ENCODE measurements around the gene TRIML1.

TRIML1 gene

GRCh38 chr4:188139141-188139540 lies at the start of gene TRIML1:
Gene TRIML1 (plus strand): TSS chr4:188139441. CDS start chr4:188139559, 118 bp downstream.
- DNase-seq = no peak

DNA sequence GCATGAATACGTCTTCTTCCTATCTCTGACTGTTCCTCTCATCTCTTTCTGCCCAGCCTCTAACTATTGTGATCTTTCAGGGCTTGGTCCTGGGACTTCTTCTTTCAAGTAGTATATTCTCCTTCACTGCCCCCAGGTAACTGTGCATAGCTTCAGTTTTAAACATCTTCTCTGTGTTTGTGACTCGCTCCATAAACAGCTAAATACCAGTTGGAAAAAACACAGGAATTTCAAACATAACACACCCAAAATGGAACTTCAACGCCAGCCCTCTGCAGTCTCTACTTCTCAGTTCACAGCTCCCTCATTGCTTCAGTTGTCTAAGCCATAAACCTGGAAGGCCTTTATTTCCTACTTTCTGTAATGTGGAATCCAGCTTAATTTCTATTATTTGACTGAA lies 46.4 kb upstream of the TRIML1 start:
- DNase-seq = no peak

- DNase-seq = no peak
These were observed 32.8 kb upstream of the TRIML1 start for GRCh38 chr4:188106454-188106853.

GRCh38 chr4:188107931-188108843 lies 31.1 kb upstream of the TRIML1 start:
- DNase-seq = no peak

- DNase-seq = no peak
These were observed 30.0 kb upstream of the TRIML1 start, which contains the start of gene TRIML2 for GRCh38 chr4:188109157-188109755. Gene TRIML2 (minus strand): TSS chr4:188109603. CDS start chr4:188105368, 4,235 bp downstream.

DNA sequence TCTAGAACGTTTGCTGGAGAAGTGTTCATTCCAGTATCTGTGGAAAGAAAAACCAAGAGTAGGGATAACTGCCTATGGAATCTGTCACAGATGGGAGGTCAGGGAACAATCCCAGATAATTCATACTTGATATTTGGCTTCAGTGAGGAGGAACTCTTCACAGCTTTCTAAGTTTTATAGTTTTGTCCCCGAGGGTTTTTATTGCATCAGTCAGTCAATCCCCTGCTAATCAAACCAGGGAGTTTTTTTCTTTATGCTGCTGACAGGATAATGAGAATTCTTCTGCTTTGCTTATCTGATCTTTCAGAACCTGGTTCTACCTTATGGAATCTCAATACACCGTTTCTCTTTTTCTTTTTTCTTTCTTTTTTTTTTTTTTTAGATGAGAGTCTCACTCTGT lies 29.2 kb upstream of the TRIML1 start:
- no peak for DNase-seq

DNA sequence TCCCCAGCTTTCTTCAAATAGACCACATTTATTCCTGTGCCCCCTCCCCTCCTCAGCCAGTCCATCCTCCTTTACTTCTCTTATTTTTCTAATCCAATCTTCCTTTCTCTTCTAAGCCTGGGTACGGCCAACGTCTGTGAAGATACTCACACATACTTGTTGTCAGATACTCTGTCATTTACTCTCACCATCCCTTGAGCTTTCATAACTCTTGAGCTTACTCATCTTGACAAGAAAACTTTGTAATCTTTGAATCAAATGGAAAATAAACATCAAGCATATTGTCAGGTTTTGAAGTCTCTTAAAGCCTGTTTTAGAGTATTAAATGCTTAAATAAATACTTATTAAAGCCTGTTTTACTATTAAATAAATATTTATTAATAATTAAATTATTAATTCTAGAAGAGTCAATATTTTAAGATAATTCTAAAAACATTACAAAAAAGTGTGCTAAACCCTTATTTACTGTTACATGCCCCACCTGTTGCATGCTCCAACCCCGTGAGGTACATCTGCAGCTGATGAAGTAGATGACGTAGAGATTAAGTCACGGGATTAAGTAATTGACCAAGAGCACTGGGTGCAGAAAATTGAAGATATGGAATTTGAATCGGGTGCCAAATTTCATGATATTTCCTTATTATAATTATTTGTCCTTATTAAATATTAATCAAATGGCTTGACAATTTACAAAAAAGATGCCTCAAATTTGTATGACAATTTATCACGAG lies 28.3 kb upstream of the TRIML1 start:
- no peak for DNase-seq

- no peak for DNase-seq
These were observed 27.3 kb upstream of the TRIML1 start for GRCh38 chr4:188111955-188112354.

DNA sequence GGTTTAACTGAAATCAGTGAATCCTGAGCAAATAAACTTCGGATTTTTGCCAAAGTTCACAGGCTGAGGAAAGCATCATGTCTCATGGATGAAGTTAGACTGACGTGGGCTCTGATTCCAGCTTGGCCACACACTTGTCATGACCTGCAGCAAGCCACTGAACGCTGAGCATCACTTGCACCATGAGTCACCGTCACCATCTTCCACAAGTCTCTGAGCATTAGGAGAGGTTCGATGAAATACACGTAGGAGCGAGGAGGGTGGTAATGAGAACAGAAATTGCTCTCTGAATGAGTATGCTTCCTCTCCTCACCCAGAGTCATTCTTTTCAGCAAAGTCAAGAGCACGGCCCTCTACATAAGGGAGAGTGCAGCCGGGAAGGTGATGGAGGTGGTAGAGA lies 26.1 kb upstream of the TRIML1 start:
- DNase-seq = no peak

GRCh38 chr4:188117631-188118324 lies 21.5 kb upstream of the TRIML1 start:
- DNase-seq = no peak

GRCh38 chr4:188121530-188121929 lies 17.7 kb upstream of the TRIML1 start:
- no peak for DNase-seq

DNA sequence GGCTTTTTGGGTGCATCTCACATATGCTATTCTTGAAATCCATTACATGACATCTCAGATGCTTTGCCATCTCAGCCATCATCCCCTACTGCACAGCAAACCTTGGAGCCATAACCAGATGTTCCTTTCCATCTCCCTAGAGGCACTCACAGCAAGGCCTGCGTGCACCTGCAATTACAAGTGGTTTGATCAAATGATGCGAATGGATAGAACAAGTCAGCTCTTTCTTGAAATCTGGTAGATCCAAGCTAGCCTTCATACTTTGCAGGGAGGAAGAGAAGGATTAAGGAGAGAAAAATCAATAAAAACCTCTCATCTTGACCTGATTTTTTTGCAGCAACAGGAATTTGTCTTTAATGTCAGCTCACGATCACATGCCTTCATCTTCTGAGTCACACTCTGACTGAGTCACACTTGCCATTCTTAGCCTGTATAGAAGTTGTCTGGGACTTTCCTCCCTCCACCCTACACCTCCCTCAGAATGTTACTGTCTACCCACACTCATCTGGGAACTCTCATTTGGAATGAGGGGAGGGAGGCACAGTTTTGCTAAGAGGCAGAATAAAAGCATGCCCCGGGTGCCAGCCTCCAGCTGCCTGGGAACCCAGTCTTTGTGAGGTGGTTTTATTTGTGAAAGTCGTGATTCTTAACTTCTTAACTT lies 11.9 kb upstream of the TRIML1 start:
- no peak for DNase-seq

- no peak for DNase-seq
These were observed 8.9 kb upstream of the TRIML1 start for GRCh38 chr4:188130355-188130754.

DNA sequence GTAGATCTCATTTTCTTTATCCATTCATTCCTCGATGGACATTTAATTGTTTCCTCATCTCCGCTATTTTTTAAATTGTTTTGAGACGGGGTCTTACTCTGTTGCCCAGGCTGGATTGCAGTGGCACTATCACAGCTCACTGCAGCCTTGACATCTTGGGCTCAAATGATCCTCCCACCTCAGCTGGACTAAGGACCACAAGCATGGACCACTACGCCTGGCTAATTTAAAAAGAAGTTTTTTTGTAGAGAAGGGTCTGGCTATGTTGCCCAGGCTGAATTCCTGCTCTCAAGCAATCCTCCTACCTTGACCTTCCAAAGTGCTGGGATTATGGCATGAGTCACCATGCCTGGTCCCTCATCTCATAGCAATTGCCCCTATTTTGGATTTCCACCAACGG lies 7.0 kb upstream of the TRIML1 start:
- DNase-seq = no peak

GRCh38 chr4:188138227-188138626 lies 1.0 kb upstream of the TRIML1 start:
- no peak for DNase-seq

- DNase-seq = no peak
These were observed 430 bp downstream of the TRIML1 start for GRCh38 chr4:188139671-188140070.

DNA sequence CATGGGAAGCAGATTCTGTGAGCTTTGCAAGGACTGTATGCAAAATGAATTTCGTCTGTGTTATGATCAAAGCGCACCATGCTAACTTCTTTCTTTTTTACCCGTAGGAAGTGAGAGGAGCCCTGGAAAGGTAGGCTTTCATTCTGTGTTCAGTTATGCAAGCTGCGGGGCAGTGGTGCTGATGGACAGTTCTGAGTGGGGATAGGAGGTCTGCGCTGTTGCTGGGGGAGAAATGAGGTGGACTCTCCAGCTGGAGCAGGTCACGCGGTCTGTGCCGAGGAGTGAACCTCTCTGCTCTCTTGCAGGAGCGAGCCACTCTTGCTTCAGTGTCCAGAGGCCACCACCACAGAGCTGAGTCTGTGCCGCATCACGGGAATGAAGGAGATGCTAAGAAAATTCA lies 4.5 kb downstream of the TRIML1 start:
- no peak for DNase-seq

DNA sequence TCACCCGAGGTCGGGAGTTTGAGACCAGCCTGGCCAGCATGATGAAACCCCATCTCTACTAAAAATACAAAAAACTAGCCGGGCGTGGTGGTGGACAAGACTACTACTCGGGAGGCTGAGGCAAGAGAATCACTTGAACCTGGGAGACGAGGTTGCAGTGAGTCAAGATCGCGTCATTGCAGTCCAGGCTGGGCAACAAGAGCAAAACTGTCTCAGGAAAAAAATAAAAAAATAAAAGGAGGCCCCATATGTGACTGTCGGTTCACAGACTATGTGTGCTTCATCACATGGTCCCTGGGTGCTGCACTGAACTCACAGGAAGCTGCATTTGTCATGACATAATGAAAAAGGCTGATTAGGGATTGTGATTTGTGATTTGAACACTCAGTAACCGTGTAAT lies 6.4 kb downstream of the TRIML1 start:
- no peak for DNase-seq

DNA sequence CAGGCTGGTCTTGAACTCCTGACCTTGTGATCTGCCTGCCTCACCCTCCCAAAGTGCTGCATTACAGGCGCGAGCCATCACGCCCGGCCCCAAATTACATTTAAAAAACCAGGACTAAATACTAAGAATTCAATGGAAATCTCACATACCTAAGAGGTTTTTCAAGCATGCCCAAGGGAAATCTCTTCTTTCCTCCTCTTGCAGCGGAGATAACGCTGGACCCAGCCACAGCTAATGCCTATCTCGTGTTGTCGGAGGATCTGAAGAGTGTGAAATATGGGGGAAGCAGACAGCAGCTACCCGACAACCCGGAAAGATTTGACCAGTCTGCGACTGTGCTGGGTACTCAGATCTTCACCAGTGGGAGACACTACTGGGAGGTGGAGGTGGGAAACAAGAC lies 7.4 kb downstream of the TRIML1 start:
- no peak for DNase-seq

GRCh38 chr4:188147176-188147575 lies 7.9 kb downstream of the TRIML1 start:
- DNase-seq = no peak

DNA sequence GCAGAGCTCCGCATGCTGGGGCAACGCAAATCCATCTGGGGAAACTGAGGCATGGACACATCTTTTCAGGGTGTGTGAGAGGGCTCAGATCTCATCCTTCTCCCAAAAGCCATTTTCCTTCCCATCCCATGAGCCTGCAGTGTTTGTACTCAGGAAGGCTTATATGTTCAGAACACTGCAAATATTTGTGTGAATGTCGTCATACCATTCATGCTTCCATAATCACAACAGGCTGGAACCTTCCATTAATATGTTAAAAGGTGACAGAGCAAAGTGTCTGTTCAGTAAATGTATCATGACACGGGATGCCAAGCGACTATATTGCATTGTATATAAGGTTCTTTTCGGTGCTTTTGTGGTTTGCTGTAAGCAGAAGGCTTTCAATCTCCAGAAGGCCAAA lies 8.5 kb downstream of the TRIML1 start:
- no peak for DNase-seq

GRCh38 chr4:188154668-188155405 lies 15.6 kb downstream of the TRIML1 start:
- no peak for DNase-seq

All from NCI-H524 treated with DMSO at 0.1 percent for 48 hours (cell line).